Cardiac muscle cell (in vitro differentiated cells and primary cell): ENCODE measurements around the gene CTNNA3. TPM values are rescaled to one million over a fixed set of nuclear protein-coding genes. Genes with fewer than 3 reads are reported as not detected.

Experiments used
- DNase-seq, 2 donors: peaks; one replicate each; pipeline versions ENCODE4 v3.0.0 to v3.0.0-alpha.2; 2010 to 2017; ENCODE audit warnings: low read depth in 1 of 2, low spot score in 1 of 2
- H3K27ac ChIP-seq: fragments of 200-600 bp; sonication (generic); 2 replicates; pipeline ENCODE4 v1.5.1; 2016
- H3K27me3 ChIP-seq: fragments of 200-600 bp; sonication (generic); 2 replicates; pipeline ENCODE4 v1.6.0; 2016; ENCODE audit warnings: control low read depth
- H3K36me3 ChIP-seq: fragments of 200-600 bp; sonication (generic); 2 replicates; pipeline ENCODE4 v1.5.1; 2016; ENCODE audit warnings: control low read depth
- H3K4me1 ChIP-seq: fragments of 200-600 bp; sonication (generic); 2 replicates; pipeline ENCODE4 v1.8.1; 2017; ENCODE audit warnings: low read depth, mild to moderate bottlenecking, mixed run types
- H3K4me3 ChIP-seq: fragments of 200-600 bp; sonication (generic); 2 replicates; pipeline ENCODE4 v1.5.1; 2016; ENCODE audit warnings: mild to moderate bottlenecking
- H3K9me3 ChIP-seq: fragments of 200-600 bp; sonication (generic); 2 replicates; pipeline ENCODE4 v1.5.1; 2017; ENCODE audit warnings: low read depth, mild to moderate bottlenecking, control low read depth
- polyA plus RNA-seq: library from polyadenylated mRNA; unstranded; fragments of >200 nt; fragmentation: Nextera tagmentation; extraction: Ambion mirVana; gene quantifications from 2 replicates; pipeline ENCODE4 v1.2.1, GENCODE V29; 2016
- total RNA-seq: library from RNA; depleted of rRNA; stranded (reverse); fragments of >200 nt; gene quantifications from 2 replicates; pipeline ENCODE4 v1.2.3, GENCODE V29; 2016
- TF ChIP-seq, protein P1 (sequence below): IDR thresholded peaks from 2 replicates; pipeline ENCODE4 v1.5.1; 2012; ENCODE audit warnings: low read depth, mild to moderate bottlenecking, low read length

CTNNA3 gene
- total and polyA plus RNA-seq, 2 experiments from 2014 or later: 55.8 to 71.7 TPM

DNA sequence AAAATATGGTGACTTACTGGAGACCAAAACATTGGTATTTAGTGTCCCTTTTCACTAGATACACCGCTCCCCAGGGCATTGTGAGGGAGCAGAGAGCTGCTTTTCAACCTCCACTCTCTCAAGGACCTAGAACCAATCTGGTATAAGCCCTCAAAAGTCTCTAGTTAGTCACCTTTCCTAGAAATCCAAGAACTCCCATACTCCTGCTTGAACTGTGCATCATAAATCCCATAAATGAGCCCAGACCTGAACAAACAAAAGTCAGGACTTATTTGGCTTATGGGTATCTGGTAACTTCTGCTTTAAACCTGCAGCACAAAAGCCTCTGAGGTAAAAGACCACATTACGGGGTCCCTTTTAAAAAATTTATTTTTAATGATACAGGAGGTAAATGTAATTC, 1373.2 kb downstream of the CTNNA3 start:
- Histone ChIP-seq H3K36me3 (no peaks in the 10 kb centered on the region), H3K9me3 (no peaks in the 10 kb centered on the region), H3K4me1 (peaks cover 40% of the 10 kb centered on the region), H3K27ac (peak overlapping the region; percentile 93), H3K4me3 (no peak overlapping the region), H3K27me3 (no peaks in the 10 kb centered on the region)
- TF ChIP-seq, protein P1, sequence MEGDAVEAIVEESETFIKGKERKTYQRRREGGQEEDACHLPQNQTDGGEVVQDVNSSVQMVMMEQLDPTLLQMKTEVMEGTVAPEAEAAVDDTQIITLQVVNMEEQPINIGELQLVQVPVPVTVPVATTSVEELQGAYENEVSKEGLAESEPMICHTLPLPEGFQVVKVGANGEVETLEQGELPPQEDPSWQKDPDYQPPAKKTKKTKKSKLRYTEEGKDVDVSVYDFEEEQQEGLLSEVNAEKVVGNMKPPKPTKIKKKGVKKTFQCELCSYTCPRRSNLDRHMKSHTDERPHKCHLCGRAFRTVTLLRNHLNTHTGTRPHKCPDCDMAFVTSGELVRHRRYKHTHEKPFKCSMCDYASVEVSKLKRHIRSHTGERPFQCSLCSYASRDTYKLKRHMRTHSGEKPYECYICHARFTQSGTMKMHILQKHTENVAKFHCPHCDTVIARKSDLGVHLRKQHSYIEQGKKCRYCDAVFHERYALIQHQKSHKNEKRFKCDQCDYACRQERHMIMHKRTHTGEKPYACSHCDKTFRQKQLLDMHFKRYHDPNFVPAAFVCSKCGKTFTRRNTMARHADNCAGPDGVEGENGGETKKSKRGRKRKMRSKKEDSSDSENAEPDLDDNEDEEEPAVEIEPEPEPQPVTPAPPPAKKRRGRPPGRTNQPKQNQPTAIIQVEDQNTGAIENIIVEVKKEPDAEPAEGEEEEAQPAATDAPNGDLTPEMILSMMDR: no peak
- DNase-seq: no peak

DNA sequence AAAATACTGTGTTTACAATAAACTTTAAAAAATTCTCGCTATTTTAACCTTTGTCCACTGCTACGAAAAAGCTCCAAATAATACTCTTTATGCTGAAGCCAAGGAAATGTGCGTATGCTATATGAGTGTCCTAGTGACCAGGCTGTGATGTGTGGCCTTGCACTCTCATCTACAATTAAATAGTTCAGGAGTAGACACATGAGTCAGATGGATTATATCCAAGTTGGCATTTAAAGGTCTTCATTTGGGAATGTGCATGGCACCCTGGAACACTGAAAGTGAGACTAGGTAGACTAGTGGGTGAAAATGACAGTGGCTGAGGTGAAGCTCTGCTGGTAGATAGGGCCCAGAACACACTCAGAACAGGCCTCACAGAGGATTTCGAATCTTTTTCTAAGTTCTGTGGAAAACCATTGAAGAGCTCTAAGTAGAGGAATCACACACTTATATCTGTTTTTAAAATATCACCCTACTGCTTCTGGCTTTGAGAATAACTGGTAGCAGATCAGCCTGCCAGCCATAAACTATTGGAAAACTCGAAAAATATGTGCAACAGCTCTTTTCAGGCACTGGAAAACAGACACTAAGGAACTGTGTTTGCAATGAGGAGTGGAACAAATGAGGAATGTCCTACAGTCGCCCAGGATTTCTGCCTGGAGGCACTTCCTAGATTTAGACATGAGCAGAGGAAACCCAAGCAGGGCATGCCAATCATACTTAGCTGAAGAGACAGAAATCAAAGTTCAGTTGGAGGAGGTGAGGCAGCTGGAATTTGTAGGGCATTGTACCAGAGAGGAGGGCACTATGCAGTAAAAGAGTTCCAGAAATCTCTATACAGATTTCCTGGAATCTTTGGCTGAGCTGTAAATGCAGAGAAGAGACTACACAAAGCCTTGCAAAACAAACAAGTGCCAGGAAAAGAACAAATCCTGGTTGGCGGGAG, 1374.0 kb downstream of the CTNNA3 start:
- peak overlapping the region; percentile 93 for H3K27ac ChIP-seq
- DNase-seq: peak in 1 of 2 donors; percentile 61
- no peaks in the 10 kb centered on the region for H3K27me3 ChIP-seq
- H3K4me3 ChIP-seq: no peak overlapping the region
- TF ChIP-seq, protein P1: no peak
- H3K4me1 ChIP-seq: peaks cover 32% of the 10 kb centered on the region
- H3K36me3 ChIP-seq: no peaks in the 10 kb centered on the region
- H3K9me3 ChIP-seq: no peaks in the 10 kb centered on the region

DNA sequence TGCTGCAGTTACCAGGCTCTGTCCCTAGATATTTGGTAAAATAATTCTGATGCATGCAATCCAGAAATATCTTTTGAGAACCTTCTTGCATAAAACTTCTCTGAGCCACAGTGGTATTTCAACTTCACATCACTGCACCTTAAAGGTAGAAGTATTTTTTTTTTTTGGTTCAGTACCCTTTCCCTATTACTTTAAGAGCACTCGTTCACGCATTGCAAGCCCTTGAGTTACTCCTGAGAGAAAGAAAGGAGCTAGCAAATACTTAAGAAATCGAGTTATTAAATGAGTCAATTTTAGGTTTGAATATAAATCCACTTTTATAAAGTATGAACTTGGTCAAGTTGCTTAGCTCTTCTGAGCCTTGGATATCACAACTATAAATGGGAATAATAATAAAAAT, 1377.2 kb downstream of the CTNNA3 start:
- no peak for DNase-seq
- TF ChIP-seq, protein P1: no peak
- Histone ChIP-seq H3K4me1 (peaks cover 21% of the 10 kb centered on the region), H3K4me3 (no peak overlapping the region), H3K36me3 (no peaks in the 10 kb centered on the region), H3K27ac (no peak overlapping the region), H3K27me3 (no peaks in the 10 kb centered on the region), H3K9me3 (no peaks in the 10 kb centered on the region)

GRCh38 chr10:66307826-66308225, 1388.2 kb downstream of the CTNNA3 start:
- no peak for DNase-seq
- TF ChIP-seq, protein P1: no peak
- Histone ChIP-seq H3K4me3 (no peak overlapping the region), H3K4me1 (no peaks in the 10 kb centered on the region), H3K27ac (no peak overlapping the region), H3K9me3 (no peaks in the 10 kb centered on the region), H3K27me3 (no peaks in the 10 kb centered on the region), H3K36me3 (no peaks in the 10 kb centered on the region)

- Histone ChIP-seq H3K4me1 (peaks cover 7% of the 10 kb centered on the region), H3K27ac (no peak overlapping the region), H3K36me3 (no peaks in the 10 kb centered on the region), H3K9me3 (no peaks in the 10 kb centered on the region), H3K4me3 (no peak overlapping the region), H3K27me3 (no peaks in the 10 kb centered on the region)
- DNase-seq: no peak
- TF ChIP-seq, protein P1: no peak
Observed at GRCh38 chr10:66301078-66301477, 1394.9 kb downstream of the CTNNA3 start.
